Thyroid gland (tissue), 4 donors: ENCODE results near the gene RGS4. TPM values are rescaled to one million over a fixed set of nuclear protein-coding genes. Genes with fewer than 3 reads are reported as not detected.

ENCODE experiments used
- DNase-seq, 2 donors: peaks; one replicate each; pipeline ENCODE4 v3.0.0-alpha.2; 2019
- H3K27ac ChIP-seq, 3 donors: fragments of 200-600 bp; sonication (generic); 1 replicate in 2 of 3; 2 replicates in 1 of 3; pipeline ENCODE4 v1.5.1; 2016 to 2019; ENCODE audit warnings: mild to moderate bottlenecking in 1 of 3, moderate library complexity in 1 of 3
- H3K27me3 ChIP-seq: fragments of 200-600 bp; sonication (generic); one replicate; pipeline ENCODE4 v1.5.1; 2019
- H3K36me3 ChIP-seq, 2 donors: fragments of 200-600 bp; sonication (generic); one replicate each; pipeline ENCODE4 v1.5.1; 2016 to 2019
- H3K4me1 ChIP-seq, 2 donors: fragments of 200-600 bp; sonication (generic); one replicate each; pipeline ENCODE4 v1.5.1; 2017 to 2019
- H3K4me3 ChIP-seq, 3 donors: fragments of 200-600 bp; sonication (generic); replicated peaks in 1 of 3; 1 replicate in 2 of 3; 2 replicates in 1 of 3; pipeline ENCODE4 v1.5.1; 2016; ENCODE audit warnings: mild to moderate bottlenecking in 1 of 3
- H3K9me3 ChIP-seq: fragments of 200-600 bp; sonication (generic); one replicate; pipeline ENCODE4 v1.5.1; 2017
- CTCF ChIP-seq, 6 experiments: fragments of 200-600 bp in 3 of 6; fragments of 450-650 bp in 3 of 6; sonication (generic) in 3 of 6; IDR thresholded peaks; one replicate each; pipeline ENCODE4 v1.5.1; 2016 to 2019; ENCODE audit warnings: antibody characterized with exemption in 6 of 6, mild to moderate bottlenecking in 2 of 6, inconsistent platforms in 1 of 6, moderate library complexity in 1 of 6
- POLR2A ChIP-seq, 2 donors: fragments of 450-650 bp; IDR thresholded peaks; one replicate each; pipeline ENCODE4 v1.6.1; 2017; ENCODE audit warnings: antibody characterized with exemption in 2 of 2, mild to moderate bottlenecking in 2 of 2, moderate library complexity in 1 of 2
- WGBS, 2 donors: methylation state at CpG; one replicate each; pipeline ENCODE4 v1.1.5; 2017; 5-methylcytosine and 5-hydroxymethylcytosine counted together
- intact Hi-C: fragments of 100-400 bp; cut with DNase I; formaldehyde crosslinking; loops from one replicate; pipeline ENCODE4 v1.15.1; 2023
- total RNA-seq, 4 donors: library from RNA; depleted of rRNA; stranded (reverse); fragments of >200 nt; gene quantifications; one replicate each; pipeline ENCODE4 v1.2.3, GENCODE V29; 2016

Gene RGS4
- total RNA-seq, 4 donors from 2014 or later = 1.8 to 10.5 (median 3.7) TPM

GRCh38 chr1:163107655-163108054, 38.5 kb downstream of the RGS4 start:
- Histone ChIP-seq H3K27me3 (no peaks in the 10 kb centered on the region), H3K4me3 (no peak overlapping the region), H3K36me3 (no peaks in the 10 kb centered on the region), H3K9me3 (no peaks in the 10 kb centered on the region), H3K4me1 (no peaks in the 10 kb centered on the region), H3K27ac (no peak overlapping the region)
- TF ChIP-seq POLR2A (IDR thresholded peaks at IDR 0.05) (no peak), CTCF (IDR thresholded peaks at IDR 0.05) (no peak)
- WGBS, 2 donors = 94% methylated on average over 5 of the region's 5 CpGs
- DNase-seq = no peak
- intact Hi-C loops = no loop called here

- no peaks in the 10 kb centered on the region for H3K4me1 ChIP-seq
- H3K9me3 ChIP-seq = no peaks in the 10 kb centered on the region
- no peaks in the 10 kb centered on the region for H3K36me3 ChIP-seq
- DNase-seq = no peak
- 85 to 91% methylated on average over 1 of the region's 1 CpG for WGBS, 2 donors
- no peak for TF ChIP-seq POLR2A (IDR thresholded peaks at IDR 0.05)
- no peak for TF ChIP-seq CTCF (IDR thresholded peaks at IDR 0.05)
- no peak overlapping the region for H3K4me3 ChIP-seq
- intact Hi-C loops = no loop called here
- H3K27ac ChIP-seq = no peak overlapping the region
- no peaks in the 10 kb centered on the region for H3K27me3 ChIP-seq
These were observed 46.7 kb downstream of the RGS4 start for GRCh38 chr1:163115887-163116286.

GRCh38 chr1:163119707-163120106, 50.5 kb downstream of the RGS4 start:
- H3K9me3 ChIP-seq = no peaks in the 10 kb centered on the region
- TF ChIP-seq POLR2A (IDR thresholded peaks at IDR 0.05) (no peak), CTCF (IDR thresholded peaks at IDR 0.05) (no peak)
- H3K27ac ChIP-seq = no peak overlapping the region
- no peak for DNase-seq
- H3K4me1 ChIP-seq = no peaks in the 10 kb centered on the region
- intact Hi-C loops = no loop called here
- H3K36me3 ChIP-seq = no peaks in the 10 kb centered on the region
- no peak overlapping the region for H3K4me3 ChIP-seq
- H3K27me3 ChIP-seq = no peaks in the 10 kb centered on the region

- Histone ChIP-seq H3K9me3 (no peaks in the 10 kb centered on the region), H3K27ac (no peak overlapping the region), H3K4me1 (no peaks in the 10 kb centered on the region), H3K36me3 (no peaks in the 10 kb centered on the region), H3K27me3 (no peaks in the 10 kb centered on the region), H3K4me3 (no peak overlapping the region)
- DNase-seq = no peak
- WGBS, 2 donors = 62 to 76% methylated on average over 1 of the region's 1 CpG
- intact Hi-C loops = no loop called here
- TF ChIP-seq CTCF (IDR thresholded peaks at IDR 0.05) = no peak
- TF ChIP-seq POLR2A (IDR thresholded peaks at IDR 0.05) = no peak
These were observed 51.2 kb downstream of the RGS4 start for GRCh38 chr1:163120372-163120771.

GRCh38 chr1:163124812-163125211, 55.7 kb downstream of the RGS4 start:
- Histone ChIP-seq H3K36me3 (no peaks in the 10 kb centered on the region), H3K9me3 (no peaks in the 10 kb centered on the region), H3K4me1 (no peaks in the 10 kb centered on the region), H3K4me3 (no peak overlapping the region), H3K27me3 (no peaks in the 10 kb centered on the region), H3K27ac (no peak overlapping the region)
- WGBS, 2 donors = 70 to 77% methylated on average over 4 of the region's 4 CpGs
- no peak for TF ChIP-seq POLR2A (IDR thresholded peaks at IDR 0.05)
- TF ChIP-seq CTCF (IDR thresholded peaks at IDR 0.05) = no peak
- DNase-seq = no peak
- intact Hi-C loops = no loop called here

Other genes starting within 250 kb of the RGS4 start
- gene CCDC190, start 208.2 kb upstream of the RGS4 start, total RNA-seq = under 1 TPM in 2 of 4 donors, not detected in 2; 0.40 to 0.89 TPM
- gene RGS5, start 133.6 kb downstream of the RGS4 start, total RNA-seq = 100 to 1,000 TPM in 2 of 4 donors, 10 to 100 TPM in 2; 72.3 to 532 (median 103) TPM